ENCODE measurements around the gene TNIP2.
A peak's percentile ranks its signal among the peaks of the same experiment; 100 is the strongest.

TNIP2 gene

GRCh38 chr4:2791518-2792395 is 35.6 kb upstream of the TNIP2 start:
- DNase-seq, result peak; percentile 12
- Histone ChIP-seq H3K36me3 (peaks cover 3% of the 10 kb centered on the region), H3K27me3 (ENCODE audit: insufficient read depth, low read depth, severe bottlenecking) (no peaks in the 10 kb centered on the region), H3K9me3 (ENCODE audit: severe bottlenecking) (no peaks in the 10 kb centered on the region), H3K4me3 (ENCODE audit: low read depth, low read length) (no peak overlapping the region), H3K27ac (no peak overlapping the region)
- no peak for TF ChIP-seq CTCF (IDR thresholded peaks at IDR 0.05; ENCODE audit: low read depth, low read length)

- Histone ChIP-seq H3K27ac (no peak overlapping the region), H3K36me3 (no peaks in the 10 kb centered on the region), H3K27me3 (ENCODE audit: insufficient read depth, low read depth, severe bottlenecking) (no peaks in the 10 kb centered on the region), H3K4me3 (ENCODE audit: low read depth, low read length) (no peak overlapping the region), H3K9me3 (ENCODE audit: severe bottlenecking) (no peaks in the 10 kb centered on the region)
- DNase-seq, result no peak
- TF ChIP-seq CTCF (IDR thresholded peaks at IDR 0.05; ENCODE audit: low read depth, low read length), result no peak
Measured at GRCh38 chr4:2790583-2791517, 34.7 kb upstream of the TNIP2 start.

- Histone ChIP-seq H3K4me3 (ENCODE audit: low read depth, low read length) (no peak overlapping the region), H3K27me3 (ENCODE audit: insufficient read depth, low read depth, severe bottlenecking) (no peaks in the 10 kb centered on the region), H3K9me3 (ENCODE audit: severe bottlenecking) (peaks cover 1% of the 10 kb centered on the region), H3K36me3 (no peaks in the 10 kb centered on the region), H3K27ac (no peak overlapping the region)
- 0 out of 2 replicates have a peak, but pooled peaks have one; percentile 10 for TF ChIP-seq CTCF (IDR thresholded peaks at IDR 0.05; ENCODE audit: low read depth, low read length)
- DNase-seq, result no peak
Measured at GRCh38 chr4:2789793-2790582, 33.9 kb upstream of the TNIP2 start.

- no peak for DNase-seq
- H3K9me3 ChIP-seq (ENCODE audit: severe bottlenecking), result peaks cover 5% of the 10 kb centered on the region
Measured at GRCh38 chr4:2789351-2789750, 33.2 kb upstream of the TNIP2 start.

More at GRCh38 chr4:2789351-2789750, 33.2 kb upstream of the TNIP2 start:
- no peaks in the 10 kb centered on the region for H3K27me3 ChIP-seq (ENCODE audit: insufficient read depth, low read depth, severe bottlenecking)
- no peak for TF ChIP-seq CTCF (IDR thresholded peaks at IDR 0.05; ENCODE audit: low read depth, low read length)
- H3K27ac ChIP-seq, result no peak overlapping the region
- H3K4me3 ChIP-seq (ENCODE audit: low read depth, low read length), result no peak overlapping the region
- H3K36me3 ChIP-seq, result no peaks in the 10 kb centered on the region
